ENCODE measurements around the gene LIN37.

DNA sequence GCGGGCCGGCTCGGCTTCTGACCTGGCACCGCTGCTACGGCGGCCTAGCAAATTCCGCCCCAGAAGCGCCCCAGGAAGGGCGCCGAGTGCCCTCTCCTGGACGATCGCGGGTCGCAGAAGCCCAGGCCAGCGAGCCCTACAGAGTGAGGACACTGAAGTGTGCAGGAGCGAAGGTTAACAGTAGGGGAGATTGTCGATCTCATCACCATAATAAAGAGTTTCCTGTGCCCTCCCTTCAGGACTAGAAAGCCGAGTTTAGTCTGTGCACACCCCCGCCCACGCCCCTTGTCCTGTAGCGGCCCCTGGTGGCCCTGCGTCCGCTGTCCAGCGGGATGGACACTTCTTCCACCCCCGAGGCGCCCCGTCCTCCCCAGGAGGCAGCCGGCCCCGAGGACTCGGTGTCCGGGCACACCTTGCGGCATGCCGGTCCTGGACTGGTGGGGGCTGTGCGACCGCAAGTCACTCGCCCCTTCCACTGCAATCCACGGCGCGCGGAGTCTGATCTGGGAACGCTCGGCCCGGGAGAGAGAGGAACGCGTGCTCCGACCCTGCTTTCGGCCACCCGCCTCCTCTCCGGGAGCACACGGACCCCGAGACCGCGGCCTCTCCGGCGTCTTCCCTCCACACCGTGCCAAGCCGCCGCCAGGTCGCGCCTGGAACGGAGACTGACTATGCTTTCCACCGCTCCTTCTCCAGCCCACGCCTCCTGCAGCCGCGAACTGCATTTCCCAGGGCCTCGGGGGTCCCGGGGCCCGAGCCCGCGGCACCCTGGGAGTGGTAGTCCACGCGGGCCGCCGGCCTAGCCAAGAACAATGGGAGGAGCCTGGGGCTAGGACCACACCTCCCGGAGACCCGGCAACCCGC, 31.3 kb upstream of the LIN37 start:
- TF ChIP-seq, protein P1, sequence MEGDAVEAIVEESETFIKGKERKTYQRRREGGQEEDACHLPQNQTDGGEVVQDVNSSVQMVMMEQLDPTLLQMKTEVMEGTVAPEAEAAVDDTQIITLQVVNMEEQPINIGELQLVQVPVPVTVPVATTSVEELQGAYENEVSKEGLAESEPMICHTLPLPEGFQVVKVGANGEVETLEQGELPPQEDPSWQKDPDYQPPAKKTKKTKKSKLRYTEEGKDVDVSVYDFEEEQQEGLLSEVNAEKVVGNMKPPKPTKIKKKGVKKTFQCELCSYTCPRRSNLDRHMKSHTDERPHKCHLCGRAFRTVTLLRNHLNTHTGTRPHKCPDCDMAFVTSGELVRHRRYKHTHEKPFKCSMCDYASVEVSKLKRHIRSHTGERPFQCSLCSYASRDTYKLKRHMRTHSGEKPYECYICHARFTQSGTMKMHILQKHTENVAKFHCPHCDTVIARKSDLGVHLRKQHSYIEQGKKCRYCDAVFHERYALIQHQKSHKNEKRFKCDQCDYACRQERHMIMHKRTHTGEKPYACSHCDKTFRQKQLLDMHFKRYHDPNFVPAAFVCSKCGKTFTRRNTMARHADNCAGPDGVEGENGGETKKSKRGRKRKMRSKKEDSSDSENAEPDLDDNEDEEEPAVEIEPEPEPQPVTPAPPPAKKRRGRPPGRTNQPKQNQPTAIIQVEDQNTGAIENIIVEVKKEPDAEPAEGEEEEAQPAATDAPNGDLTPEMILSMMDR (IDR thresholded peaks at IDR 0.05; ENCODE audit: extremely low read depth in 1 of 2, insufficient read depth in 1 of 2, low read depth in 1 of 2, low read length in 2 of 2): peak; percentile 87 to 91
- TF ChIP-seq FOS (IDR thresholded peaks at IDR 0.05; ENCODE audit: borderline replicate concordance, insufficient read depth, low read length) (no peak), POLR2A (IDR thresholded peaks at IDR 0.05; ENCODE audit: low read depth, low read length) (no peak), MYC (IDR thresholded peaks at IDR 0.05; ENCODE audit: low read depth, low read length) (no peak), EZH2 (IDR thresholded peaks at IDR 0.05; ENCODE audit: borderline replicate concordance, low read depth, low read length, severe bottlenecking) (no peak), POLR2AphosphoS5 (IDR thresholded peaks at IDR 0.05; ENCODE audit: insufficient read depth, low read depth, low read length) (peak; percentile 21), JUN (IDR thresholded peaks at IDR 0.05; ENCODE audit: borderline replicate concordance, insufficient read depth, insufficient read length, low read depth) (no peak), GATA2 (IDR thresholded peaks at IDR 0.05; ENCODE audit: insufficient read depth, insufficient read length, low read depth, low read length) (no peak)
- TF ChIP-seq, protein P2, sequence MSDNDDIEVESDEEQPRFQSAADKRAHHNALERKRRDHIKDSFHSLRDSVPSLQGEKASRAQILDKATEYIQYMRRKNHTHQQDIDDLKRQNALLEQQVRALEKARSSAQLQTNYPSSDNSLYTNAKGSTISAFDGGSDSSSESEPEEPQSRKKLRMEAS (IDR thresholded peaks at IDR 0.05; ENCODE audit: insufficient read depth, insufficient read length): no peak

Measured in endothelial cell of umbilical vein (primary cell).